Ishikawa (cell line): ENCODE measurements around the gene STX7.

Experiments
- EP300 ChIP-seq: IDR thresholded peaks from 2 replicates; pipeline ENCODE4 v1.6.1; 2012; ENCODE audit warnings: borderline replicate concordance
- TAF1 ChIP-seq: IDR thresholded peaks from 2 replicates; pipeline ENCODE4 v1.6.1; 2012; ENCODE audit warnings: low read depth, mild to moderate bottlenecking
- TEAD4 ChIP-seq: IDR thresholded peaks from 2 replicates; pipeline ENCODE4 v1.6.1; 2012
- USF1 ChIP-seq: IDR thresholded peaks from 2 replicates; pipeline ENCODE4 v1.6.1; 2012

- TF ChIP-seq USF1 = no peak
- no peak for TF ChIP-seq TAF1
- TF ChIP-seq TEAD4 = no peak
- TF ChIP-seq EP300 = no peak
Measured at GRCh38 chr6:132524646-132525045, 11.7 kb upstream of the STX7 start.
